ENCODE data around the gene SAMD4B. TPM values are rescaled to one million over a fixed set of nuclear protein-coding genes. Genes with fewer than 3 reads are reported as not detected.

SAMD4B gene
- total RNA-seq, 2 donors from 2014 or later = 101 to 153 TPM

GRCh38 chr19:39297931-39298634, 44.1 kb upstream of the SAMD4B start:
- DNase-seq (ENCODE audit: low spot score) (no peak), ATAC-seq (ENCODE audit: insufficient number of reproducible peaks, low FRiP score, low read depth) (no peak)
- Histone ChIP-seq H3K4me3 (no peak overlapping the region), H3K36me3 (no peaks in the 10 kb centered on the region), H3K27me3 (replicated peaks; ENCODE audit: insufficient read depth) (no peaks in the 10 kb centered on the region), H3K4me1 (ENCODE audit: control insufficient read depth in 1 of 2, low read depth in 2 of 2) (no peaks in the 10 kb centered on the region), H3K27ac (no peak overlapping the region), H3K9me3 (no peaks in the 10 kb centered on the region)
- TF ChIP-seq, protein P1, sequence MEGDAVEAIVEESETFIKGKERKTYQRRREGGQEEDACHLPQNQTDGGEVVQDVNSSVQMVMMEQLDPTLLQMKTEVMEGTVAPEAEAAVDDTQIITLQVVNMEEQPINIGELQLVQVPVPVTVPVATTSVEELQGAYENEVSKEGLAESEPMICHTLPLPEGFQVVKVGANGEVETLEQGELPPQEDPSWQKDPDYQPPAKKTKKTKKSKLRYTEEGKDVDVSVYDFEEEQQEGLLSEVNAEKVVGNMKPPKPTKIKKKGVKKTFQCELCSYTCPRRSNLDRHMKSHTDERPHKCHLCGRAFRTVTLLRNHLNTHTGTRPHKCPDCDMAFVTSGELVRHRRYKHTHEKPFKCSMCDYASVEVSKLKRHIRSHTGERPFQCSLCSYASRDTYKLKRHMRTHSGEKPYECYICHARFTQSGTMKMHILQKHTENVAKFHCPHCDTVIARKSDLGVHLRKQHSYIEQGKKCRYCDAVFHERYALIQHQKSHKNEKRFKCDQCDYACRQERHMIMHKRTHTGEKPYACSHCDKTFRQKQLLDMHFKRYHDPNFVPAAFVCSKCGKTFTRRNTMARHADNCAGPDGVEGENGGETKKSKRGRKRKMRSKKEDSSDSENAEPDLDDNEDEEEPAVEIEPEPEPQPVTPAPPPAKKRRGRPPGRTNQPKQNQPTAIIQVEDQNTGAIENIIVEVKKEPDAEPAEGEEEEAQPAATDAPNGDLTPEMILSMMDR (IDR thresholded peaks at IDR 0.05) = no peak

DNA sequence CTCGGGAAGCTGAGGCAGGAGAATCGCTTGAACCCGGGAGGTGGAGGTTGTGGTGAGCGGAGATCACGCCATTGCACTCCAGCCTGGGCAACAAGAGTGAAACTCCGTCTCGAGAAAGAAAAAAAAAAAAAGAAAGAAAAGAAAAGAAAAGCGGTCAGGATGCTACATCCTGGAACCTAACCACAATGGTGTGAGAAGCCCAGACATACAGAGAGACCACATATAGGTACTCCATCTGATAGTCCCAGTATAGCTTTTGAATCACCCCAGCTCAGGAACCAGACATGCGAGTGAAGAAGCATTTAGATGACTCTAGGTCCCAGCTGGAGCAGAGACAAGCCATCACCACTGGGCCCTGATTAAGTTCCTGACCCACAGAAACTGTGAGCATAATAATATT, 42.8 kb upstream of the SAMD4B start:
- ATAC-seq (ENCODE audit: insufficient number of reproducible peaks, low FRiP score, low read depth) (no peak), DNase-seq (ENCODE audit: low spot score) (no peak)
- Histone ChIP-seq H3K4me3 (no peak overlapping the region), H3K9me3 (no peaks in the 10 kb centered on the region), H3K27me3 (replicated peaks; ENCODE audit: insufficient read depth) (no peaks in the 10 kb centered on the region), H3K27ac (no peak overlapping the region), H3K36me3 (no peaks in the 10 kb centered on the region), H3K4me1 (ENCODE audit: control insufficient read depth in 1 of 2, low read depth in 2 of 2) (no peaks in the 10 kb centered on the region)
- TF ChIP-seq, protein P1 (IDR thresholded peaks at IDR 0.05) = no peak

GRCh38 chr19:39299832-39300231, 42.4 kb upstream of the SAMD4B start:
- no peak for ATAC-seq (ENCODE audit: insufficient number of reproducible peaks, low FRiP score, low read depth)
- no peak overlapping the region for H3K4me3 ChIP-seq
- H3K27ac ChIP-seq = no peak overlapping the region
- no peaks in the 10 kb centered on the region for H3K36me3 ChIP-seq
- H3K9me3 ChIP-seq = no peaks in the 10 kb centered on the region
- TF ChIP-seq, protein P1 (IDR thresholded peaks at IDR 0.05) = no peak
- no peaks in the 10 kb centered on the region for H3K27me3 ChIP-seq (replicated peaks; ENCODE audit: insufficient read depth)
- H3K4me1 ChIP-seq (ENCODE audit: control insufficient read depth in 1 of 2, low read depth in 2 of 2) = no peaks in the 10 kb centered on the region
- DNase-seq (ENCODE audit: low spot score) = no peak

DNA sequence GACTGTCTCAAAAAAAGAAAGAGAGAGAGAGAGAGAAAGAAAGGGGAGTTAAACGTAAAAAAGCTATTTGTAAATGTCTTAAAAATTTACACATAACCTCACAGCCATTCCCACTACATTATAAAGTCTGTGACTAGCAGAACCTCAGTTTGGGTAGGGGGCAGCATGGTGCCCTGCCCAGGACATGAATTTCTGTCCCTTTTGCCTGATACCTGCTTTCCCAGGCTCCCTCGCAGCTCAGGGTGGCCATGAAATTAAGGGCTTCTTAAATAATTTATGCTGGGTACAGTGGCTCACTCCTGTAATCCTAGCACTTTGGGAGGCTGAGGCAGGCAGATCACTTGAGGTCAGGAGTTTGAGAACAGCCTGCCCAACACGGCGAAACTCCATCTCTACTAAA, 41.2 kb upstream of the SAMD4B start:
- Histone ChIP-seq H3K36me3 (no peaks in the 10 kb centered on the region), H3K4me3 (no peak overlapping the region), H3K4me1 (ENCODE audit: control insufficient read depth in 1 of 2, low read depth in 2 of 2) (no peaks in the 10 kb centered on the region), H3K27me3 (replicated peaks; ENCODE audit: insufficient read depth) (no peaks in the 10 kb centered on the region), H3K27ac (no peak overlapping the region), H3K9me3 (no peaks in the 10 kb centered on the region)
- ATAC-seq (ENCODE audit: insufficient number of reproducible peaks, low FRiP score, low read depth) (no peak), DNase-seq (ENCODE audit: low spot score) (no peak)
- TF ChIP-seq, protein P1 (IDR thresholded peaks at IDR 0.05) = no peak

GRCh38 chr19:39301562-39301961, 40.7 kb upstream of the SAMD4B start:
- DNase-seq (ENCODE audit: low spot score) = no peak
- Histone ChIP-seq H3K9me3 (no peaks in the 10 kb centered on the region), H3K27ac (no peak overlapping the region), H3K36me3 (no peaks in the 10 kb centered on the region), H3K4me1 (ENCODE audit: control insufficient read depth in 1 of 2, low read depth in 2 of 2) (no peaks in the 10 kb centered on the region), H3K4me3 (no peak overlapping the region), H3K27me3 (replicated peaks; ENCODE audit: insufficient read depth) (no peaks in the 10 kb centered on the region)
- ATAC-seq (ENCODE audit: insufficient number of reproducible peaks, low FRiP score, low read depth) = no peak
- TF ChIP-seq, protein P1 (IDR thresholded peaks at IDR 0.05) = no peak

Data from thoracic aorta (tissue), 2 donors.